Measurements from ENCODE around the gene NDUFAB1.
"Not testable (repeated sequence)": the region's sequence is repeated elsewhere in the genome, so short reads cannot be mapped to it uniquely, and the experiment has no call there.

Gene NDUFAB1

GRCh38 chr16:23607726-23608125, 11.6 kb upstream of the NDUFAB1 start:
- Mint-ChIP-seq H3K27me3 (ENCODE audit: low read depth) (no peaks in the 10 kb centered on the region), H3K4me1 (ENCODE audit: low read depth) (no peaks in the 10 kb centered on the region), H3K4me3 (no peak overlapping the region), H3K36me3 (ENCODE audit: low read depth) (peaks cover 7% of the 10 kb centered on the region), H3K27ac (no peak overlapping the region), H3K9me3 (no peaks in the 10 kb centered on the region)

- Mint-ChIP-seq H3K9me3 (no peaks in the 10 kb centered on the region), H3K27ac (peak overlapping the region; percentile 41), H3K27me3 (ENCODE audit: low read depth) (no peaks in the 10 kb centered on the region), H3K4me3 (peak overlapping the region; percentile 5), H3K36me3 (ENCODE audit: low read depth) (peaks cover 8% of the 10 kb centered on the region), H3K4me1 (ENCODE audit: low read depth) (peaks cover 8% of the 10 kb centered on the region)
Measured at GRCh38 chr16:23597003-23597756, 1.1 kb upstream of the NDUFAB1 start.

GRCh38 chr16:23595246-23595950, 718 bp downstream of the NDUFAB1 start:
- no peak overlapping the region for H3K27ac Mint-ChIP-seq
- peaks cover 11% of the 10 kb centered on the region for H3K4me1 Mint-ChIP-seq (ENCODE audit: low read depth)

GRCh38 chr16:23594186-23594585, 1.9 kb downstream of the NDUFAB1 start:
- H3K27ac Mint-ChIP-seq, result no peak overlapping the region
- no peak overlapping the region for H3K4me3 Mint-ChIP-seq
- H3K4me1 Mint-ChIP-seq (ENCODE audit: low read depth), result peaks cover 11% of the 10 kb centered on the region
- no peaks in the 10 kb centered on the region for H3K27me3 Mint-ChIP-seq (ENCODE audit: low read depth)
- H3K9me3 Mint-ChIP-seq, result no peaks in the 10 kb centered on the region
- H3K36me3 Mint-ChIP-seq (ENCODE audit: low read depth), result peaks cover 20% of the 10 kb centered on the region

More at GRCh38 chr16:23595246-23595950, 718 bp downstream of the NDUFAB1 start:
- Mint-ChIP-seq H3K27me3 (ENCODE audit: low read depth) (no peaks in the 10 kb centered on the region), H3K4me3 (peak overlapping the region; percentile 82), H3K9me3 (no peaks in the 10 kb centered on the region), H3K36me3 (ENCODE audit: low read depth) (peaks cover 16% of the 10 kb centered on the region)

- Mint-ChIP-seq H3K36me3 (ENCODE audit: low read depth) (peaks cover 26% of the 10 kb centered on the region), H3K27me3 (ENCODE audit: low read depth) (no peaks in the 10 kb centered on the region), H3K4me3 (no peak overlapping the region), H3K9me3 (no peaks in the 10 kb centered on the region), H3K27ac (no peak overlapping the region), H3K4me1 (ENCODE audit: low read depth) (peaks cover 3% of the 10 kb centered on the region)
Measured at GRCh38 chr16:23590181-23590580, 5.9 kb downstream of the NDUFAB1 start.

GRCh38 chr16:23587726-23588125, 8.4 kb downstream of the NDUFAB1 start:
- Mint-ChIP-seq H3K27ac (no peak overlapping the region), H3K36me3 (ENCODE audit: low read depth) (peaks cover 30% of the 10 kb centered on the region), H3K27me3 (ENCODE audit: low read depth) (no peaks in the 10 kb centered on the region), H3K4me1 (ENCODE audit: low read depth) (peaks cover 3% of the 10 kb centered on the region), H3K9me3 (no peaks in the 10 kb centered on the region), H3K4me3 (no peak overlapping the region)

- Mint-ChIP-seq H3K9me3 (no peaks in the 10 kb centered on the region), H3K27ac (no peak overlapping the region), H3K4me3 (no peak overlapping the region), H3K4me1 (ENCODE audit: low read depth) (no peaks in the 10 kb centered on the region), H3K36me3 (ENCODE audit: low read depth) (peaks cover 21% of the 10 kb centered on the region), H3K27me3 (ENCODE audit: low read depth) (no peaks in the 10 kb centered on the region)
Measured at GRCh38 chr16:23584186-23585076, 11.7 kb downstream of the NDUFAB1 start.

GRCh38 chr16:23583271-23583670, 12.8 kb downstream of the NDUFAB1 start:
- not testable (repeated sequence) for H3K9me3 Mint-ChIP-seq; H3K4me1 Mint-ChIP-seq (ENCODE audit: low read depth); H3K4me3 Mint-ChIP-seq; H3K27me3 Mint-ChIP-seq (ENCODE audit: low read depth); H3K27ac Mint-ChIP-seq
- H3K36me3 Mint-ChIP-seq (ENCODE audit: low read depth), result peaks cover 20% of the 10 kb centered on the region

GRCh38 chr16:23581764-23582163, 14.4 kb downstream of the NDUFAB1 start:
- Mint-ChIP-seq H3K36me3 (ENCODE audit: low read depth) (peaks cover 20% of the 10 kb centered on the region), H3K4me3 (no peak overlapping the region), H3K27me3 (ENCODE audit: low read depth) (no peaks in the 10 kb centered on the region), H3K4me1 (ENCODE audit: low read depth) (no peaks in the 10 kb centered on the region), H3K9me3 (no peaks in the 10 kb centered on the region), H3K27ac (no peak overlapping the region)

GRCh38 chr16:23580391-23580790, 15.7 kb downstream of the NDUFAB1 start:
- H3K4me1 Mint-ChIP-seq (ENCODE audit: low read depth), result no peaks in the 10 kb centered on the region
- no peaks in the 10 kb centered on the region for H3K9me3 Mint-ChIP-seq
- H3K27me3 Mint-ChIP-seq (ENCODE audit: low read depth), result no peaks in the 10 kb centered on the region
- no peak overlapping the region for H3K27ac Mint-ChIP-seq
- peaks cover 18% of the 10 kb centered on the region for H3K36me3 Mint-ChIP-seq (ENCODE audit: low read depth)
- H3K4me3 Mint-ChIP-seq, result no peak overlapping the region

- Mint-ChIP-seq H3K36me3 (ENCODE audit: low read depth) (peaks cover 14% of the 10 kb centered on the region), H3K27me3 (ENCODE audit: low read depth) (no peaks in the 10 kb centered on the region), H3K27ac (no peak overlapping the region)
Measured at GRCh38 chr16:23579371-23579770, 16.7 kb downstream of the NDUFAB1 start.

GRCh38 chr16:23578101-23578830, 17.9 kb downstream of the NDUFAB1 start:
- no peak overlapping the region for H3K27ac Mint-ChIP-seq
- H3K36me3 Mint-ChIP-seq (ENCODE audit: low read depth), result peaks cover 11% of the 10 kb centered on the region
- no peaks in the 10 kb centered on the region for H3K4me1 Mint-ChIP-seq (ENCODE audit: low read depth)

More at GRCh38 chr16:23579371-23579770, 16.7 kb downstream of the NDUFAB1 start:
- no peak overlapping the region for H3K4me3 Mint-ChIP-seq
- no peaks in the 10 kb centered on the region for H3K4me1 Mint-ChIP-seq (ENCODE audit: low read depth)
- no peaks in the 10 kb centered on the region for H3K9me3 Mint-ChIP-seq

GRCh38 chr16:23577493-23577892, 18.6 kb downstream of the NDUFAB1 start:
- Mint-ChIP-seq H3K27ac (no peak overlapping the region), H3K36me3 (ENCODE audit: low read depth) (peaks cover 11% of the 10 kb centered on the region), H3K4me1 (ENCODE audit: low read depth) (no peaks in the 10 kb centered on the region), H3K27me3 (ENCODE audit: low read depth) (no peaks in the 10 kb centered on the region), H3K9me3 (no peaks in the 10 kb centered on the region), H3K4me3 (no peak overlapping the region)

More at GRCh38 chr16:23578101-23578830, 17.9 kb downstream of the NDUFAB1 start:
- Mint-ChIP-seq H3K9me3 (no peaks in the 10 kb centered on the region), H3K4me3 (no peak overlapping the region), H3K27me3 (ENCODE audit: low read depth) (no peaks in the 10 kb centered on the region)

GRCh38 chr16:23575834-23576233, 20.3 kb downstream of the NDUFAB1 start:
- no peaks in the 10 kb centered on the region for H3K27me3 Mint-ChIP-seq (ENCODE audit: low read depth)
- no peaks in the 10 kb centered on the region for H3K4me1 Mint-ChIP-seq (ENCODE audit: low read depth)
- no peaks in the 10 kb centered on the region for H3K9me3 Mint-ChIP-seq
- H3K27ac Mint-ChIP-seq, result no peak overlapping the region
- no peak overlapping the region for H3K4me3 Mint-ChIP-seq
- H3K36me3 Mint-ChIP-seq (ENCODE audit: low read depth), result peaks cover 18% of the 10 kb centered on the region

Data from T-helper 1 cell treated with Interleukin-12 subunit alpha and Interleukin-12 subunit beta and Interleukin-4 antibody, amounts not matched to agents 30 μg/mL and 1 μg/mL, for 36 hours (primary cell).